ENCODE results near the gene TP53INP2.
A peak's percentile ranks its signal among the peaks of the same experiment; 100 is the strongest.
"Not testable (repeated sequence)": the region's sequence is repeated elsewhere in the genome, so short reads cannot be mapped to it uniquely, and the experiment has no call there.

TP53INP2 gene

GRCh38 chr20:34704177-34705007 lies at the start of gene TP53INP2:
Gene TP53INP2 (plus strand): TSS chr20:34704344. CDS start chr20:34708740, 4,396 bp downstream.
- peak; percentile 82 to 85 for DNase-seq

- not testable (repeated sequence) for DNase-seq
Observed at GRCh38 chr20:34658654-34659053, 45.5 kb upstream of the TP53INP2 start.

GRCh38 chr20:34661811-34662210 lies 42.3 kb upstream of the TP53INP2 start:
- not testable (repeated sequence) for DNase-seq

- DNase-seq = no peak
Observed at GRCh38 chr20:34663213-34663943, 40.8 kb upstream of the TP53INP2 start.

GRCh38 chr20:34664751-34665150 lies 39.4 kb upstream of the TP53INP2 start:
- not testable (repeated sequence) for DNase-seq

- no peak for DNase-seq
Observed at GRCh38 chr20:34669094-34669493, 35.0 kb upstream of the TP53INP2 start.

GRCh38 chr20:34673412-34673811 lies 30.7 kb upstream of the TP53INP2 start:
- DNase-seq = no peak

- DNase-seq = no peak
Observed at GRCh38 chr20:34675561-34675960, 28.6 kb upstream of the TP53INP2 start.

- DNase-seq = no peak
Observed at GRCh38 chr20:34675993-34676641, 28.0 kb upstream of the TP53INP2 start.

GRCh38 chr20:34676642-34677373 lies 27.3 kb upstream of the TP53INP2 start, which contains the start of gene PIGU:
Gene PIGU (minus strand): TSS chr20:34677092. CDS start chr20:34677085, 7 bp downstream.
- DNase-seq = peak; percentile 95 to 96

GRCh38 chr20:34680586-34681175 lies 23.5 kb upstream of the TP53INP2 start:
- DNase-seq = no peak

GRCh38 chr20:34683667-34684066 lies 20.5 kb upstream of the TP53INP2 start:
- DNase-seq = no peak

- DNase-seq = no peak
Observed at GRCh38 chr20:34689486-34689885, 14.7 kb upstream of the TP53INP2 start.

- DNase-seq = no peak
Observed at GRCh38 chr20:34691838-34692237, 12.3 kb upstream of the TP53INP2 start.

GRCh38 chr20:34693414-34693813 lies 10.7 kb upstream of the TP53INP2 start:
- no peak for DNase-seq

- no peak for DNase-seq
Observed at GRCh38 chr20:34701405-34702085, 2.6 kb upstream of the TP53INP2 start.

GRCh38 chr20:34703061-34703423 lies 1.1 kb upstream of the TP53INP2 start:
- DNase-seq = no peak

GRCh38 chr20:34703424-34704176 lies 544 bp upstream of the TP53INP2 start:
- DNase-seq = no peak

- DNase-seq = no peak
Observed at GRCh38 chr20:34705008-34705396, 858 bp downstream of the TP53INP2 start.

- DNase-seq = no peak
Observed at GRCh38 chr20:34705397-34706301, 1.5 kb downstream of the TP53INP2 start.
